ENCODE results near the gene LRRC19. TPM values are rescaled to one million over a fixed set of nuclear protein-coding genes. Genes with fewer than 3 reads are reported as not detected.

The LRRC19 gene
- total and polyA plus RNA-seq, 11 donors: not detected

DNA sequence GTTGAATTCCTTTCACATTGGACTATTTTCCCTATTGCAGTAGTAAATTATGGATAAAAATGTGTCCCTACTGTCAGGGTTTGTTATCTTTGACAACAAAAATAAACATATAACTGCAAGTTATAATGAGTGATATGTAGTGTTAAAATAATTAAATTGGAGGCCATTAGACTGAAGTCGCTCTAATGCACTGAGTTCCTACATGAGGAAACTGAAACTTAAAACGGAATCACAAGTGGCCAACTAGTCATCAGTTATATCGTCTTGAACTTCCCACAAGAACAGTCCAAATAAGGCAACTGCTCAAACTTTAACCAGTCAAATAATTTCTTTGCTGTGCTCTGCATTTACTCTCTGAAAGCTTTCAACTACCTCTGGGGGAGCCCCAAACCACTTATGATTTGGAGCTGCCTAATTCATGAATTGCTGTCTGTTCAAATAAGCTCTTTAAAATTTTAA, 51.4 kb downstream of the LRRC19 start:
- intact Hi-C loops (cut with DNase I): loop anchor here in 1 of 10 donors (10.0 kb wide), 1 partner anchor 571 kb away; the partner anchor contains the start of genes IFNK and MOB3B
- peak overlapping the region in 2 of 12 donors; percentile 11 to 97 for H3K27ac ChIP-seq

GRCh38 chr9:26951794-26952193, 53.7 kb downstream of the LRRC19 start:
- H3K4me3 ChIP-seq: no peak overlapping the region
- H3K27ac ChIP-seq: no peak overlapping the region
- no peaks in the 10 kb centered on the region for H3K36me3 ChIP-seq
- TF ChIP-seq CTCF (IDR thresholded peaks at IDR 0.05): no peak
- H3K9me3 ChIP-seq: no peaks in the 10 kb centered on the region
- peaks cover 0 to 23% (median 10%) of the 10 kb centered on the region in 12 donors for H3K4me1 ChIP-seq
- ATAC-seq (no peak), DNase-seq (no peak)
- 78 to 85% (median 83%) methylated on average over 3 of the region's 3 CpGs for WGBS, 4 donors
- intact Hi-C loops (cut with DNase I): loop anchor here in 1 of 10 donors (10.0 kb wide), 1 partner anchor 573 kb away; the partner anchor contains the start of genes IFNK and MOB3B
- no peaks in the 10 kb centered on the region for H3K27me3 ChIP-seq

More for the DNA sequence above, 51.4 kb downstream of the LRRC19 start:
- TF ChIP-seq CTCF (IDR thresholded peaks at IDR 0.05): no peak
- TF ChIP-seq POLR2A (IDR thresholded peaks at IDR 0.05): no peak
- Histone ChIP-seq H3K4me1 (peaks cover 0 to 24% (median 8%) of the 10 kb centered on the region in 12 donors), H3K27me3 (no peaks in the 10 kb centered on the region), H3K36me3 (no peaks in the 10 kb centered on the region), H3K9me3 (no peaks in the 10 kb centered on the region), H3K4me3 (peak overlapping the region in 1 of 12 donors; percentile 75)
- no peak for DNase-seq
- WGBS, 4 donors: 67 to 77% (median 75%) methylated on average over 3 of the region's 3 CpGs
- ATAC-seq: no peak

- 83 to 97% (median 87%) methylated on average over 1 of the region's 1 CpG for WGBS, 4 donors
- ATAC-seq: no peak
- intact Hi-C loops (cut with DNase I): loop anchor here in 1 of 10 donors (10.0 kb wide), 1 partner anchor 574 kb away; the partner anchor contains the start of genes IFNK and MOB3B
These were observed 55.0 kb downstream of the LRRC19 start for GRCh38 chr9:26950521-26950920.

More at GRCh38 chr9:26950521-26950920, 55.0 kb downstream of the LRRC19 start:
- H3K27ac ChIP-seq: no peak overlapping the region
- H3K9me3 ChIP-seq: no peaks in the 10 kb centered on the region
- DNase-seq: no peak
- no peak overlapping the region for H3K4me3 ChIP-seq
- H3K4me1 ChIP-seq: peaks cover 3 to 27% (median 15%) of the 10 kb centered on the region in 12 donors
- no peaks in the 10 kb centered on the region for H3K36me3 ChIP-seq
- no peaks in the 10 kb centered on the region for H3K27me3 ChIP-seq
- TF ChIP-seq CTCF (IDR thresholded peaks at IDR 0.05) (no peak), POLR2A (IDR thresholded peaks at IDR 0.05) (no peak)
